Activated B cell treated with CpG ODN at 0.5 μM for 24 hours (primary cell): Measurements from ENCODE around the gene LYZ. TPM values are rescaled to one million over a fixed set of nuclear protein-coding genes. Genes with fewer than 3 reads are reported as not detected.

Source experiments
- ATAC-seq: fragments of 200-7000 bp; cut with Tn5 transposase; one replicate; pipeline ENCODE4 v1.10.0; 2021; ENCODE audit warnings: low read depth, mild to moderate bottlenecking, moderate library complexity
- CTCF ChIA-PET: fragments of 350-600 bp; sonication (Branson Sonifier 250); formaldehyde crosslinking; loops from one replicate; lab custom pipeline; 2021; ENCODE audit warnings: antibody characterized with exemption; lab: Charles Lee
- POLR2A ChIA-PET: fragments of 350-600 bp; sonication (Branson Sonifier 250); formaldehyde crosslinking; loops from one replicate; lab custom pipeline; 2021; ENCODE audit warnings: antibody characterized with exemption; lab: Charles Lee
- DNase-seq: peaks from one replicate; pipeline ENCODE4 v3.0.0; 2022
- H3K27ac Mint-ChIP-seq: one replicate; pipeline ENCODE4 v1.8.0; 2020; ENCODE audit warnings: mixed read lengths
- H3K27me3 Mint-ChIP-seq: one replicate; pipeline ENCODE4 v1.8.0; 2021; ENCODE audit warnings: mixed read lengths
- H3K36me3 Mint-ChIP-seq: one replicate; pipeline ENCODE4 v1.8.0; 2021; ENCODE audit warnings: low read depth, mixed read lengths
- H3K4me1 Mint-ChIP-seq: one replicate; pipeline ENCODE4 v1.8.0; 2021; ENCODE audit warnings: mixed read lengths
- H3K4me3 Mint-ChIP-seq: one replicate; pipeline ENCODE4 v1.8.0; 2020; ENCODE audit warnings: mild to moderate bottlenecking, mixed read lengths
- H3K9me3 Mint-ChIP-seq: one replicate; pipeline ENCODE4 v1.8.0; 2020; ENCODE audit warnings: mixed read lengths
- CTCF ChIP-seq: fragments of 200-600 bp; IDR thresholded peaks from one replicate; pipeline ENCODE4 v1.8.0; 2022; ENCODE audit warnings: antibody characterized with exemption, mild to moderate bottlenecking
- intact Hi-C: fragments of 100-400 bp; cut with micrococcal nuclease; formaldehyde crosslinking; loops from one replicate; pipeline ENCODE4 v1.15.1; 2024
- total RNA-seq: library from RNA; stranded (reverse); gene quantifications from 2 replicates; pipeline ENCODE4 v1.2.3, GENCODE V29; 2022

The LYZ gene
- total RNA-seq, 1 donor from 2014 or later: 4.0 TPM

- Mint-ChIP-seq H3K9me3 (no peaks in the 10 kb centered on the region), H3K27ac (no peak overlapping the region), H3K27me3 (no peaks in the 10 kb centered on the region), H3K36me3 (peaks cover 68% of the 10 kb centered on the region), H3K4me3 (no peak overlapping the region), H3K4me1 (no peaks in the 10 kb centered on the region)
- intact Hi-C loops: no loop called here
- POLR2A ChIA-PET: no interaction called here
- ATAC-seq (no peak), DNase-seq (no peak)
- CTCF ChIA-PET: no interaction called here
- TF ChIP-seq CTCF: no peak
These were observed 34.9 kb downstream of the LYZ start for GRCh38 chr12:69383074-69383473.

DNA sequence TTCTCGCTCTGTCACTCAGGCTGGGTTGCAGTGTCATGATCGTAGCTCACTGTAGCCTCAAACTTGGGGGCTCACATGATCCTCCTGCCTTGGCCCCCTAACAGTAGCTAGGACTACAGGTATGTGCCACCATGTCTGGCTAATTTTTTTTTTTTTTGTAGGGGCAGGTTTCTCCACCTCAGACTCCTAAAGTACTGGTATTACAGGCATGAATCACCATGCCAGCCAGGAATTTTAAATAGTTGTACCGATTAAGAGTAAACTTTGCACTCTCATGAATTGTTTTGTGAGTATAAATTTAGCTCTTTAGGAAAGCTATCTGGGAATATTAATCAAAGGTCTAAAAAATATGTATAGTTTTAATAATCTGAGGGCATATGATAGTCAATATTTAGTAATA is 36.9 kb downstream of the LYZ start:
- intact Hi-C loops: no loop called here
- ATAC-seq: no peak
- H3K9me3 Mint-ChIP-seq: no peaks in the 10 kb centered on the region
- H3K27me3 Mint-ChIP-seq: no peaks in the 10 kb centered on the region
- ChIA-PET CTCF (interaction anchor here (1.7 to 2.2 kb wide), 2 partner anchors 28 to 186 kb away, joined by 4 to 7 read pairs; no protein-coding TSS in a partner anchor), POLR2A (no interaction called here)
- peaks cover 59% of the 10 kb centered on the region for H3K36me3 Mint-ChIP-seq
- no peak for DNase-seq
- no peaks in the 10 kb centered on the region for H3K4me1 Mint-ChIP-seq
- TF ChIP-seq CTCF: no peak
- no peak overlapping the region for H3K27ac Mint-ChIP-seq
- H3K4me3 Mint-ChIP-seq: no peak overlapping the region

DNA sequence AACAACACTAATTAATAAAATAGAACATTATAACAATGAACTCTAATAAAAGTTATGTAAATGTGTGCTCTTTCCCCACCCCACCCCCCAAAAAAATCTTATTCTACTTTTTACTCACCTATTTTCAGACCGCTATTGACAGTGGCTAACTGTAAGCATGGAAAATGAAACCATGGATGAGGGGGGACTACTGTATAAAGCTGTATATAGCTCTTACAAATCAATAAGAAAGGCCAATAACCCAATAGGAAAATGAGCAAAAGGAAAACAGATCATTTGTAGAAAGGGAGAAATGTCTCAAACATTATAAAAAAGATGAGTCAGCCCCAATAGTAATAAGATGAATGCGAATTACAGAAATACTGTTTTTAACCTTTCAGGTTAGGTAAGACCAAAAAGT is 38.7 kb downstream of the LYZ start:
- H3K27ac Mint-ChIP-seq: no peak overlapping the region
- no peak for DNase-seq
- no peak for ATAC-seq
- TF ChIP-seq CTCF: no peak
- ChIA-PET POLR2A (no interaction called here), CTCF (interaction anchor here (5.1 kb wide), 1 partner anchor 184 kb away, joined by 31 read pairs; no protein-coding TSS in a partner anchor)
- no peak overlapping the region for H3K4me3 Mint-ChIP-seq
- no peaks in the 10 kb centered on the region for H3K4me1 Mint-ChIP-seq
- H3K27me3 Mint-ChIP-seq: no peaks in the 10 kb centered on the region
- peaks cover 56% of the 10 kb centered on the region for H3K36me3 Mint-ChIP-seq
- intact Hi-C loops: no loop called here
- H3K9me3 Mint-ChIP-seq: no peaks in the 10 kb centered on the region

DNA sequence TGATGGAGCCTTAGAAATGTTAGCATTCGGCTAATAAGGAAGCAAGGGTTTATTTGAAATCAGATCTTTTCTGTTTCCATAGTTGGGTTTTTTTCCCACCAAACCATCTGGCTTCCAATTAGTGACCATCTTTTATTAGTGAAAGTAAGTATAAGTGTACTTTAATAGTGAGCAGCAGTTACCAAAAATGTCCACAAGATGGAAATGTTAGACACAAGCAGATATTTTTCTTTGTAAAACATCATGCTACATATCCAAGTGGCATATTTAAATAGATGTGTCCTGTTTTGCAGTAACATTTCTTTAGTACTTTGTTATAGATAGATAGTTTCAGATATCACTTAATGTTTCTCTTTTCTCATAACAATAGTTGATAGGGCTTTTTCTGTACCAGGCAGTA is 40.2 kb downstream of the LYZ start:
- ATAC-seq: no peak

DNA sequence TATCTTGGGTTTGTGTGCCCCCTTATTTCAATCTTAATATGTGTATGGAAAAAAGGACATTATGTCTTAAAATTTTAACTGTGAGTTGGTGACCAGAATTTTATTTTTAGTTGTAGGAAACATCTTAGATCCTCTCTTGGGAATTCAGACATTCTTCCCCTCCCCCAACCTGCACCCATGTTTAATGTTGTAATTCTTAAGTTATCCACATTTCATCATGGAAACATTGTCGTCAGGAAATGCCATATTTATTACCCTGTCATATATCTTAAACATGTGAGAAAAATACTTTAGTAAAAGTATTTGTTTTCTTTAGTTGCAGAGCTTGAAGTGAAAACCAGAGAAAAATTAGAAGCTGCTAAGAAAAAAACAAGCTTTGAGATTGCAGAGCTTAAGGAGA is 41.6 kb downstream of the LYZ start:
- no peaks in the 10 kb centered on the region for H3K4me1 Mint-ChIP-seq
- ATAC-seq (no peak), DNase-seq (no peak)
- ChIA-PET CTCF (interaction anchor here (5.1 kb wide), 1 partner anchor 181 kb away, joined by 31 read pairs; no protein-coding TSS in a partner anchor), POLR2A (no interaction called here)
- intact Hi-C loops: no loop called here
- H3K9me3 Mint-ChIP-seq: no peaks in the 10 kb centered on the region
- H3K27me3 Mint-ChIP-seq: no peaks in the 10 kb centered on the region
- H3K4me3 Mint-ChIP-seq: no peak overlapping the region
- TF ChIP-seq CTCF: no peak
- no peak overlapping the region for H3K27ac Mint-ChIP-seq
- peaks cover 46% of the 10 kb centered on the region for H3K36me3 Mint-ChIP-seq

More for the DNA sequence above, 40.2 kb downstream of the LYZ start:
- intact Hi-C loops: loop anchor here (1.0 kb wide), 2 partner anchors 182 to 251 kb away; no protein-coding TSS in a partner anchor
- no peak for TF ChIP-seq CTCF
- Mint-ChIP-seq H3K27ac (no peak overlapping the region), H3K4me1 (no peaks in the 10 kb centered on the region), H3K27me3 (no peaks in the 10 kb centered on the region), H3K9me3 (no peaks in the 10 kb centered on the region), H3K4me3 (no peak overlapping the region), H3K36me3 (peaks cover 48% of the 10 kb centered on the region)
- DNase-seq: no peak
- POLR2A ChIA-PET: no interaction called here
- CTCF ChIA-PET: interaction anchor here (1.1 to 5.1 kb wide), 2 partner anchors 182 to 185 kb away, joined by 3 to 31 read pairs; no protein-coding TSS in a partner anchor
